HepG2 (cell line): Measurements from ENCODE around the gene LLGL1. TPM values are rescaled to one million over a fixed set of nuclear protein-coding genes. Genes with fewer than 3 reads are reported as not detected.

Source experiments
- DMAP1 ChIP-seq: IDR thresholded peaks from 2 replicates; pipeline ENCODE4 v1.6.1; 2016
- FOXO1 ChIP-seq: sonication (generic); formaldehyde crosslinking; IDR thresholded peaks from 2 replicates; pipeline ENCODE4 v1.4.0; 2020; ENCODE audit warnings: missing genetic modification reagents
- HMG20B ChIP-seq: conservative IDR thresholded peaks from 2 replicates; pipeline ENCODE4 v1.6.1; 2016; ENCODE audit warnings: missing genetic modification reagents, missing compliant biosample characterization
- KLF16 ChIP-seq, 2 experiments: sonication (generic) in 1 of 2; formaldehyde crosslinking in 1 of 2; IDR thresholded peaks; 2 replicates each; pipeline versions ENCODE4 v1.6.1 to v1.8.0; 2016 to 2023; ENCODE audit warnings: missing genetic modification reagents in 2 of 2, missing compliant biosample characterization in 1 of 2
- MXI1 ChIP-seq: IDR thresholded peaks from 3 replicates; pipeline ENCODE4 v1.6.1; 2012; ENCODE audit warnings: low read depth, low read length, inconsistent platforms, borderline replicate concordance
- NCOA5 ChIP-seq: sonication (generic); formaldehyde crosslinking; IDR thresholded peaks from 2 replicates; pipeline ENCODE4 v1.4.0; 2020; ENCODE audit warnings: missing genetic modification reagents
- REXO4 ChIP-seq: sonication (generic); formaldehyde crosslinking; IDR thresholded peaks from 2 replicates; pipeline ENCODE4 v1.8.0; 2022; ENCODE audit warnings: missing genetic modification reagents, mild to moderate bottlenecking, borderline replicate concordance
- RORA ChIP-seq: sonication (generic); formaldehyde crosslinking; IDR thresholded peaks from 2 replicates; pipeline ENCODE4 v1.5.0; 2020; ENCODE audit warnings: mild to moderate bottlenecking, missing genetic modification reagents, moderate library complexity
- SIN3A ChIP-seq: IDR thresholded peaks from 2 replicates; pipeline ENCODE4 v1.6.1; 2011; ENCODE audit warnings: low read depth, mild to moderate bottlenecking, control low read depth, low read length, borderline replicate concordance
- SKI ChIP-seq: fragments of 450-650 bp; IDR thresholded peaks from one replicate; pipeline ENCODE4 v1.6.1; 2018; ENCODE audit warnings: mild to moderate bottlenecking; ENCODE audit not compliant: partially characterized antibody
- SP1 ChIP-seq, 2 experiments: fragments of 450-650 bp in 1 of 2; sonication (generic) in 1 of 2; formaldehyde crosslinking in 1 of 2; IDR thresholded peaks; 2 replicates each; pipeline versions ENCODE4 v1.4.0 to v1.6.1; 2016 to 2020; ENCODE audit warnings: missing genetic modification reagents in 1 of 2
- TIGD3 ChIP-seq: sonication (generic); formaldehyde crosslinking; IDR thresholded peaks from 2 replicates; pipeline ENCODE4 v1.5.1; 2020; ENCODE audit warnings: mild to moderate bottlenecking, missing genetic modification reagents, borderline replicate concordance
- ZBED4 ChIP-seq: sonication (generic); formaldehyde crosslinking; IDR thresholded peaks from 2 replicates; pipeline ENCODE4 v1.4.0; 2020; ENCODE audit warnings: missing genetic modification reagents, borderline replicate concordance
- ZBTB10 ChIP-seq: sonication (generic); formaldehyde crosslinking; IDR thresholded peaks from 2 replicates; pipeline ENCODE4 v1.4.0; 2020; ENCODE audit warnings: missing genetic modification reagents, borderline replicate concordance
- ZNF263 ChIP-seq: sonication (generic); formaldehyde crosslinking; IDR thresholded peaks from 2 replicates; pipeline ENCODE4 v1.4.0; 2020; ENCODE audit warnings: missing genetic modification reagents
- ZNF687 ChIP-seq: sonication (generic); formaldehyde crosslinking; IDR thresholded peaks from 2 replicates; pipeline ENCODE4 v1.5.1; 2020; ENCODE audit warnings: mild to moderate bottlenecking, missing genetic modification reagents, moderate library complexity
- polyA plus RNA-seq, 8 experiments: library from polyadenylated mRNA; depleted of rRNA in 3 of 8; stranded (reverse) in 7 of 8; unstranded in 1 of 8; fragments of >200 nt; fragmentation: Illumina TruSeq in 4 of 8; extraction: Trizol in 4 of 8; gene quantifications; 2 replicates each; pipeline versions ENCODE4 v1.2.1 to v1.2.3, GENCODE V29; 2011 to 2016; ENCODE audit warnings: low read depth in 4 of 8, missing spikeins in 1 of 8, mixed read lengths in 1 of 8; ENCODE audit not compliant: insufficient read depth in 1 of 8
- total RNA-seq, 5 experiments: library from RNA; depleted of rRNA; stranded (reverse); fragments of >200 nt; fragmentation: Illumina TruSeq; extraction: Trizol; gene quantifications; 2 replicates each; pipeline ENCODE4 v1.2.3, GENCODE V29; 2016; ENCODE audit warnings: low read depth in 1 of 5

The LLGL1 gene
- total and polyA plus RNA-seq, 2 of the 13 experiments (the other 11 are each of a cell fraction or from before 2014, with no cell fraction given): 15.0 to 15.3 TPM

- peak; percentile 68; the same call in 1 of the 2 replicates for TF ChIP-seq ZBED4 (CRISPR knock-in tag)
- no peak; the same call in 1 of the 2 replicates for TF ChIP-seq ZNF263
- 0 out of 2 replicates have a peak, but pooled peaks have one; percentile 43 for TF ChIP-seq FOXO1 (CRISPR knock-in tag)
- no peak for TF ChIP-seq TIGD3 (CRISPR knock-in tag)
- TF ChIP-seq ZBTB10 (CRISPR knock-in tag): 0 out of 2 replicates have a peak, but pooled peaks have one; percentile 44
- no peak for TF ChIP-seq SP1 (IDR thresholded peaks at IDR 0.05)
- TF ChIP-seq SP1 (CRISPR knock-in tag; IDR thresholded peaks at IDR 0.05): no peak; the same call in 1 of the 2 replicates
- no peak for TF ChIP-seq NCOA5 (CRISPR knock-in tag)
- TF ChIP-seq REXO4 (CRISPR knock-in tag): 0 out of 2 replicates have a peak, but pooled peaks have one; percentile 60
- no peak for TF ChIP-seq HMG20B (CRISPR knock-in tag)
- TF ChIP-seq RORA: no peak
- 0 out of 4 replicates have a peak, but pooled peaks of 1 of the 2 experiments have one; percentile 14 for TF ChIP-seq KLF16 (CRISPR knock-in tag; IDR thresholded peaks at IDR 0.05)
- TF ChIP-seq SKI: no peak
- TF ChIP-seq SIN3A: 0 out of 2 replicates have a peak, but pooled peaks have one; percentile 40
- TF ChIP-seq ZNF687 (CRISPR knock-in tag): peak; percentile 73
- TF ChIP-seq MXI1: no peak; the same call in 2 of the 3 replicates
- TF ChIP-seq DMAP1 (CRISPR knock-in tag): peak; percentile 53; the same call in 1 of the 2 replicates
Measured at GRCh38 chr17:18258356-18259038, 33.1 kb downstream of the LLGL1 start, which contains the start of gene FLII (continued).
